Ectodermal cell (in vitro differentiated cells): ENCODE data around the gene SCGB1D2.

Experiments used
- H3K27ac ChIP-seq: 2 replicates; pipeline ENCODE4 v1.7.0; 2013; ENCODE audit warnings: mild to moderate bottlenecking, low read depth, low read length; ENCODE audit not compliant: insufficient read depth, poor library complexity, severe bottlenecking
- H3K27me3 ChIP-seq: 2 replicates; pipeline ENCODE4 v1.7.0; 2013; ENCODE audit warnings: mild to moderate bottlenecking, low read length; ENCODE audit not compliant: insufficient read depth, control insufficient read depth, poor library complexity, severe bottlenecking
- H3K36me3 ChIP-seq: one replicate; pipeline ENCODE4 v1.7.0; 2013; ENCODE audit warnings: low read length; ENCODE audit not compliant: control insufficient read depth, insufficient read depth
- H3K4me1 ChIP-seq: one replicate; pipeline ENCODE4 v1.7.0; 2013; ENCODE audit warnings: low read length; ENCODE audit not compliant: control insufficient read depth, insufficient read depth
- H3K4me3 ChIP-seq: 2 replicates; pipeline ENCODE4 v1.7.0; 2013; ENCODE audit warnings: low read depth, low read length, control low read depth; ENCODE audit not compliant: insufficient read depth
- H3K9me3 ChIP-seq: 2 replicates; pipeline ENCODE4 v1.7.0; 2013; ENCODE audit warnings: mild to moderate bottlenecking, low read length, moderate library complexity; ENCODE audit not compliant: control insufficient read depth
- WGBS, 2 experiments: methylation state at CpG; one replicate each; pipeline ENCODE4 v1.1.7; 2013; ENCODE audit warnings: missing lambda C conversion rate in 2 of 2; 5-methylcytosine and 5-hydroxymethylcytosine counted together

The SCGB1D2 gene

GRCh38 chr11:62208785-62209144 lies 33.3 kb upstream of the SCGB1D2 start:
- WGBS, 2 experiments = 74 to 79% methylated on average over 4 of the region's 4 CpGs
- Histone ChIP-seq H3K27me3 (no peaks in the 10 kb centered on the region), H3K36me3 (no peaks in the 10 kb centered on the region), H3K27ac (no peak overlapping the region), H3K4me3 (no peak overlapping the region), H3K9me3 (no peaks in the 10 kb centered on the region), H3K4me1 (no peaks in the 10 kb centered on the region)

DNA sequence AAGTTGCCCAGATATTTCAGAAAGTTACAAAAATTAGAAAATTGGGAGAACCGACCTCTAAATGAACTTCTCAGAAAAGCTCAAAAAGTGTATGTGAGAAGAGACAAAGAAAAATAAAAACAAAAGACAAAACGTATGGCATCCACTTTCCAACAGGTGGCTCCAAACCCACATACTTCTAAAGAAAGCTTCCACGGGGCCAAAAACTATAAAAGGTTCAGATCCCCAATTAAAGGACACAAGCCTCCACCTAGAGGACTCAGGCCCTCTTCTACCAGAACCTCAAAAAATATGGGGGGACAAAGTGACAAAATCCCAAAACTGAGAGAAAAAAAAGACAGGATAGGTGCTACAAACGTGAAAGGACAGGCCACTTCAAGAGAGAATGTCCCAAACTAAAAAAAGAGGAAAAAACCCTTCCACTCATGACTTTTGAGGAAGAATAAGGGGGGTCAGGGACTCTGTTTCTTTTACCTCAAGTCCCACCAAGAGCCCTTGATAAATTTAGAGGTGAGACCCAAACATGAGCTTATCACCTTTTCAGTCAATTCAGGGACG lies 24.8 kb upstream of the SCGB1D2 start:
- H3K27ac ChIP-seq = no peak overlapping the region
- H3K9me3 ChIP-seq = no peaks in the 10 kb centered on the region
- 54 to 60% methylated on average over 5 of the region's 5 CpGs for whole genome bisulfite sequencing, 2 experiments
- H3K4me3 ChIP-seq = no peak overlapping the region
- H3K4me1 ChIP-seq = no peaks in the 10 kb centered on the region
- H3K27me3 ChIP-seq = no peaks in the 10 kb centered on the region
- H3K36me3 ChIP-seq = no peaks in the 10 kb centered on the region

GRCh38 chr11:62221498-62221897 lies 20.5 kb upstream of the SCGB1D2 start:
- H3K36me3 ChIP-seq = no peaks in the 10 kb centered on the region
- no peak overlapping the region for H3K27ac ChIP-seq
- no peaks in the 10 kb centered on the region for H3K27me3 ChIP-seq
- peaks cover 5% of the 10 kb centered on the region for H3K9me3 ChIP-seq
- no peaks in the 10 kb centered on the region for H3K4me1 ChIP-seq
- 97% methylated on average over 3 of the region's 3 CpGs for WGBS, 2 experiments
- H3K4me3 ChIP-seq = no peak overlapping the region

- no peak overlapping the region for H3K27ac ChIP-seq
These were observed 18.9 kb upstream of the SCGB1D2 start for GRCh38 chr11:62223095-62223494.

GRCh38 chr11:62233730-62234129 lies 8.3 kb upstream of the SCGB1D2 start:
- Histone ChIP-seq H3K9me3 (no peaks in the 10 kb centered on the region), H3K27ac (no peak overlapping the region), H3K27me3 (peaks cover 5% of the 10 kb centered on the region), H3K4me1 (no peaks in the 10 kb centered on the region), H3K4me3 (no peak overlapping the region), H3K36me3 (no peaks in the 10 kb centered on the region)

More at GRCh38 chr11:62223095-62223494, 18.9 kb upstream of the SCGB1D2 start:
- H3K36me3 ChIP-seq = no peaks in the 10 kb centered on the region
- H3K4me1 ChIP-seq = no peaks in the 10 kb centered on the region
- no peak overlapping the region for H3K4me3 ChIP-seq
- H3K9me3 ChIP-seq = peaks cover 5% of the 10 kb centered on the region
- no peaks in the 10 kb centered on the region for H3K27me3 ChIP-seq

DNA sequence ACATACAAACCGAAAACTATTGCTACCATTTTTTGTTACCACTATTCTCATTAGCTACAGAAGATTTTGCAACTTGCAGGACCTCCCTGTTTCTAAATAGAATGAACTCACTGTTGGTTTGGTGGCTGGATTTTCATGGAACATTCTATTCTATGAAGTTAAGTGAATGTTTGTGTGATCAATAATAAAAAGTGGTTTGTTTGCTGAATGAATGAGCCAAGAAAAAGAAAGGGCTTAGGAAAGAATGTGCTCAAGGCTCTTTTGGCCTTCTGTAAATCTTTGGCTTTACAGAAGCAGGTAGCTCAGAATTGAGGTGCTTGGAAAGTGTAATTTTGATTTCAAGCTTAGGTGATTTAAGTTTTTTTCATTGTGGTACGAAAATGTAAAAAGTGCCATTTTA lies 5.9 kb upstream of the SCGB1D2 start:
- Histone ChIP-seq H3K27ac (no peak overlapping the region), H3K27me3 (peaks cover 5% of the 10 kb centered on the region), H3K9me3 (no peaks in the 10 kb centered on the region), H3K4me3 (no peak overlapping the region), H3K36me3 (no peaks in the 10 kb centered on the region), H3K4me1 (no peaks in the 10 kb centered on the region)
- 88 to 89% methylated on average over 1 to 2 of the region's 2 CpGs for WGBS, 2 experiments

DNA sequence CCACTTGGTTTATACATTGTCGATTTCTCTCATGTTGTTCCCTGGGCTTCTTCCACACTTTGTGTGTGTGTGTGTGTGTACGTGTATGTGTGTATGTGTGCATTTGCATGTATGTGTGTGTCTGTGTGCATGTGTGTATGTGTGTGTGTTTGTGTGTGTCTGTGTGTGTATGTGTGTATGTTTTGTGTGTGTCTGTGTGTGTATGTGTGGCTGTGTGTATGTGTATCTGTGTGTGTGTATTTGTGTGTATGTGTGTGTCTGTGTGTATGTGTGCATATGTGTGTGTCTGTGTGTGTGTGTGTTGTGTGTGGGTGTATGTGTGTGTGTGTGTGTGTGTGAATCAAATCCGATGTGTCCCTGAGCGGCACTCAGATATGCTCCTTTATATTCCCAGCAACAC lies 4.5 kb upstream of the SCGB1D2 start:
- Histone ChIP-seq H3K9me3 (no peaks in the 10 kb centered on the region), H3K27me3 (peaks cover 5% of the 10 kb centered on the region), H3K4me3 (no peak overlapping the region), H3K36me3 (no peaks in the 10 kb centered on the region), H3K4me1 (no peaks in the 10 kb centered on the region), H3K27ac (no peak overlapping the region)
- WGBS, 2 experiments = 69 to 75% methylated on average over 4 of the region's 4 CpGs

DNA sequence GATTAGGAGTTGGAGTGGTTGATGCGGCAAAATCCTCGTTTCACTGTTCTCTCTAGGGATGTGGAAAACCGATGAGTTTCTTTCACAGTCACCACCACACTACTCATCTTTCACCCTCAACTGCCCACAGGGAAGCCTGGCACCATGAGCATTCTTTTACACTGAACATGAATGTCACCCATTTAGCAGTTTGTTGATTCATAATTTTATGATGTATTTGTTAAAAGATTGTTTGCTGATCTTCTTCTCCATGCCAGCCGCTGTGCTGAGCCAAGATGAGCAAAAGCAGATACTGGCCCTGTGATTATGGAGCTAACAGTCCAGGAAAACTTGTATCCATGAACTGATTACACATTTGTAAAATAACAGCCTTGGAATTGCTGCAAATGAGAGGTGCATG lies 3.9 kb upstream of the SCGB1D2 start:
- Histone ChIP-seq H3K36me3 (no peaks in the 10 kb centered on the region), H3K4me3 (no peak overlapping the region), H3K4me1 (no peaks in the 10 kb centered on the region), H3K27me3 (peaks cover 5% of the 10 kb centered on the region), H3K9me3 (no peaks in the 10 kb centered on the region), H3K27ac (no peak overlapping the region)
- whole genome bisulfite sequencing, 2 experiments = 89 to 92% methylated on average over 4 of the region's 4 CpGs

GRCh38 chr11:62241095-62241494 lies 944 bp upstream of the SCGB1D2 start:
- Histone ChIP-seq H3K27me3 (peaks cover 5% of the 10 kb centered on the region), H3K36me3 (no peaks in the 10 kb centered on the region), H3K9me3 (no peaks in the 10 kb centered on the region), H3K4me1 (no peaks in the 10 kb centered on the region), H3K27ac (no peak overlapping the region), H3K4me3 (no peak overlapping the region)
- 89 to 92% methylated on average over 3 of the region's 3 CpGs for WGBS, 2 experiments

DNA sequence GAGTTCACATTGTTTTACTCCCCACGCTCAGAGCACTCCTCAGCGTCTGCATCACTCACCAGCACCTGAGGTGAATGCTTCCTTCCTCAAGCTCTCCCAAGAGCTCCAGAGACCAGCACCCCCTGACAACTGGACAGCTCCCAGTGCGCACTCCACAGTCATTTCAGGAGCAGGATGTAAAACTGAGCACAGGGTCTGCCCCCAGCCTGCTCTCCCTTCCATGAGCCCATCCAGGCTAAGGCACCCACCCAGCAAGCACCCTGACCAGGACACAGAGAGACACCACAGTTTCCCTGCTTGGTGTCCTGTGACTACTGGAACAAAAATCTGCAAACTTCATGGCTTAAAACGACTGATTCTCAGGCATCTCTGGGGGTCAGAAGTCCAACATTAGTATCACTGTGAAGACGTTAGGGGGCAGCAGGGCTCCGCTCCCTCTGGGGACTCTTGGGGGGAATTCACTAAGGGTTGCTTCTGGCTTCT lies 3.3 kb downstream of the SCGB1D2 start:
- H3K4me1 ChIP-seq = no peaks in the 10 kb centered on the region
- H3K36me3 ChIP-seq = no peaks in the 10 kb centered on the region
- no peaks in the 10 kb centered on the region for H3K9me3 ChIP-seq
- H3K27ac ChIP-seq = no peak overlapping the region
- no peak overlapping the region for H3K4me3 ChIP-seq
- 36 to 39% methylated on average over 6 of the region's 6 CpGs for WGBS, 2 experiments
- H3K27me3 ChIP-seq = no peaks in the 10 kb centered on the region

- WGBS, 2 experiments = 64 to 72% methylated on average over 4 of the region's 4 CpGs
- H3K9me3 ChIP-seq = no peaks in the 10 kb centered on the region
- no peak overlapping the region for H3K27ac ChIP-seq
- no peaks in the 10 kb centered on the region for H3K4me1 ChIP-seq
- no peaks in the 10 kb centered on the region for H3K27me3 ChIP-seq
- no peaks in the 10 kb centered on the region for H3K36me3 ChIP-seq
- no peak overlapping the region for H3K4me3 ChIP-seq
These were observed 9.7 kb downstream of the SCGB1D2 start for GRCh38 chr11:62251698-62252097.
